H1 (cell line): ENCODE results near the gene GLT8D1. TPM values are rescaled to one million over a fixed set of nuclear protein-coding genes. Genes with fewer than 3 reads are reported as not detected.

ENCODE experiments used
- CTCF ChIA-PET: fragments of 300-600 bp; sonication (Branson Sonifier 250); formaldehyde crosslinking; loops from one replicate; lab custom pipeline; 2021; ENCODE audit not compliant: partially characterized antibody; lab: Charles Lee
- POLR2A ChIA-PET: fragments of 300-600 bp; sonication (Branson Sonifier 250); formaldehyde crosslinking; loops from one replicate; lab custom pipeline; 2021; ENCODE audit warnings: inconsistent platforms; ENCODE audit not compliant: partially characterized antibody; lab: Charles Lee
- DNase-seq, 2 experiments: peaks; one replicate each; pipeline versions ENCODE4 v3.0.0 to v3.0.0-alpha.2; 2010 to 2022; ENCODE audit warnings: low spot score in 2 of 2, low read depth in 1 of 2, mixed read lengths in 1 of 2
- FAIRE-seq: peaks from 2 replicates; lab custom pipeline; 2011; peaks lifted over from hg19 to GRCh38; lab: Jason Lieb, UNC
- H2AFZ ChIP-seq: 2 replicates; pipeline ENCODE4 v1.8.1; 2012; ENCODE audit warnings: low read length, inconsistent platforms
- H2AK5ac ChIP-seq: 2 replicates; pipeline ENCODE4 v1.6.1; 2013; ENCODE audit warnings: low read depth, low read length
- H2BK120ac ChIP-seq: replicated peaks from 2 replicates; pipeline ENCODE3; 2013; ENCODE audit warnings: low read depth, low read length, inconsistent platforms
- H2BK12ac ChIP-seq: 2 replicates; pipeline ENCODE4 v1.6.1; 2013; ENCODE audit warnings: low read depth, low read length
- H2BK15ac ChIP-seq: 2 replicates; pipeline ENCODE4 v1.6.1; 2013; ENCODE audit warnings: low read length
- H2BK20ac ChIP-seq: 2 replicates; pipeline ENCODE4 v1.6.1; 2013; ENCODE audit warnings: low read length
- H2BK5ac ChIP-seq: 2 replicates; pipeline ENCODE4 v1.6.1; 2013; ENCODE audit warnings: low read depth, low read length
- H3K14ac ChIP-seq: 2 replicates; pipeline ENCODE4 v1.6.1; 2013; ENCODE audit warnings: inconsistent platforms; ENCODE audit not compliant: insufficient read length
- H3K18ac ChIP-seq: 2 replicates; pipeline ENCODE4 v1.6.1; 2013; ENCODE audit warnings: low read length; ENCODE audit errors: extremely low read depth
- H3K23ac ChIP-seq: 2 replicates; pipeline ENCODE4 v1.6.1; 2013; ENCODE audit warnings: inconsistent platforms; ENCODE audit not compliant: insufficient read length
- H3K23me2 ChIP-seq: 2 replicates; pipeline ENCODE4 v1.6.1; 2013; ENCODE audit warnings: low read depth, low read length
- H3K27ac ChIP-seq: 2 replicates; pipeline ENCODE4 v1.6.1; 2011; ENCODE audit warnings: low read depth, low read length, inconsistent platforms
- H3K27me3 ChIP-seq, 4 experiments: replicated peaks in 1 of 4; 1 replicate in 1 of 4; 2 replicates in 3 of 4; pipeline versions ENCODE4 v1.6.1 to v1.8.1; 2011 to 2013; ENCODE audit warnings: low read length in 3 of 4, mild to moderate bottlenecking in 3 of 4, inconsistent platforms in 2 of 4, mixed read lengths in 2 of 4, moderate library complexity in 1 of 4; ENCODE audit not compliant: control insufficient read depth in 3 of 4, insufficient read depth in 3 of 4; ENCODE audit errors: extremely low read depth in 1 of 4
- H3K36me3 ChIP-seq, 4 experiments: 2 replicates each; pipeline versions ENCODE4 v1.6.1 to v1.8.1; 2011 to 2013; ENCODE audit warnings: mild to moderate bottlenecking in 4 of 4, low read length in 3 of 4, moderate library complexity in 2 of 4, control low read depth in 1 of 4, inconsistent platforms in 1 of 4; ENCODE audit not compliant: insufficient read depth in 4 of 4, control insufficient read depth in 2 of 4
- H3K4ac ChIP-seq: replicated peaks from 2 replicates; pipeline ENCODE3; 2013; ENCODE audit warnings: low read length, low read depth, mixed read lengths, inconsistent platforms; ENCODE audit not compliant: insufficient read length
- H3K4me1 ChIP-seq, 4 experiments: replicated peaks in 1 of 4; 1 replicate in 1 of 4; 2 replicates in 3 of 4; pipeline versions ENCODE4 v1.6.1 to v1.8.1; 2011 to 2013; ENCODE audit warnings: low read length in 3 of 4, inconsistent platforms in 2 of 4, mixed read lengths in 1 of 4; ENCODE audit not compliant: insufficient read depth in 4 of 4, control insufficient read depth in 3 of 4
- H3K4me2 ChIP-seq, 2 experiments: 2 replicates each; pipeline versions ENCODE4 v1.6.1 to v1.8.1; 2011 to 2013; ENCODE audit warnings: low read depth in 2 of 2, low read length in 2 of 2, control low read depth in 1 of 2, inconsistent platforms in 1 of 2, mild to moderate bottlenecking in 1 of 2; ENCODE audit not compliant: insufficient read depth in 1 of 2
- H3K4me3 ChIP-seq, 4 experiments: fragments of 200-600, 300-600 bp in 1 of 4; sonication (generic), shearing (Covaris generic), sonication (Bioruptor Twin) in 1 of 4; 2 replicates each; pipeline versions ENCODE4 v1.5.1 to v1.8.1; 2011 to 2016; ENCODE audit warnings: low read length in 4 of 4, low read depth in 3 of 4, control low read depth in 2 of 4, inconsistent platforms in 2 of 4, mild to moderate bottlenecking in 2 of 4, mixed read lengths in 1 of 4, moderate library complexity in 1 of 4; ENCODE audit not compliant: insufficient read depth in 2 of 4; ENCODE audit errors: extremely low read depth in 1 of 4
- H3K56ac ChIP-seq: replicated peaks from 2 replicates; pipeline ENCODE3; 2013; ENCODE audit warnings: low read depth, mild to moderate bottlenecking, mixed read lengths, low read length, inconsistent platforms; ENCODE audit not compliant: insufficient read length
- H3K79me1 ChIP-seq: 2 replicates; pipeline ENCODE4 v1.6.1; 2013; ENCODE audit warnings: low read depth, low read length, control low read depth
- H3K79me2 ChIP-seq, 2 experiments: 2 replicates each; pipeline versions ENCODE4 v1.6.1 to v1.8.1; 2012 to 2013; ENCODE audit warnings: low read length in 2 of 2, mild to moderate bottlenecking in 2 of 2, inconsistent platforms in 1 of 2; ENCODE audit not compliant: insufficient read depth in 2 of 2, control insufficient read depth in 1 of 2
- H3K9ac ChIP-seq, 4 experiments: replicated peaks in 1 of 4; 1 replicate in 1 of 4; 2 replicates in 3 of 4; pipeline versions ENCODE4 v1.6.1 to v1.8.1; 2011 to 2013; ENCODE audit warnings: low read depth in 3 of 4, low read length in 3 of 4, control low read depth in 2 of 4, mild to moderate bottlenecking in 2 of 4, moderate library complexity in 2 of 4, inconsistent platforms in 1 of 4; ENCODE audit errors: extremely low read depth in 1 of 4
- H3K9me3 ChIP-seq, 2 experiments: 2 replicates each; pipeline versions ENCODE4 v1.6.1 to v1.8.1; 2012 to 2013; ENCODE audit warnings: mild to moderate bottlenecking in 2 of 2, moderate library complexity in 2 of 2, control low read depth in 1 of 2, inconsistent platforms in 1 of 2, low read depth in 1 of 2, low read length in 1 of 2, mixed read lengths in 1 of 2; ENCODE audit not compliant: insufficient read depth in 2 of 2
- H4K20me1 ChIP-seq, 2 experiments: replicated peaks in 1 of 2; 2 replicates each; pipeline versions ENCODE3 to v1.8.1; 2011 to 2013; ENCODE audit warnings: inconsistent platforms in 2 of 2, low read length in 2 of 2, mild to moderate bottlenecking in 1 of 2; ENCODE audit not compliant: insufficient read depth in 2 of 2, control insufficient read depth in 1 of 2
- H4K5ac ChIP-seq: 2 replicates; pipeline ENCODE4 v1.6.1; 2013; ENCODE audit warnings: low read length, low read depth, mixed read lengths, inconsistent platforms; ENCODE audit not compliant: insufficient read length
- H4K8ac ChIP-seq: 2 replicates; pipeline ENCODE4 v1.8.0; 2013; ENCODE audit warnings: mild to moderate bottlenecking, moderate library complexity, low read length, inconsistent platforms; ENCODE audit not compliant: insufficient read depth; ENCODE audit errors: extremely low read depth
- H4K91ac ChIP-seq: replicated peaks from 2 replicates; pipeline ENCODE3; 2013; ENCODE audit warnings: low read length, mixed read lengths, inconsistent platforms; ENCODE audit not compliant: insufficient read length
- POLR2AphosphoS5 ChIP-seq: IDR thresholded peaks from 2 replicates; pipeline ENCODE4 v1.6.1; 2011; ENCODE audit warnings: low read depth, low read length
- SP2 ChIP-seq: IDR thresholded peaks from 2 replicates; pipeline ENCODE4 v1.6.1; 2012; ENCODE audit warnings: mild to moderate bottlenecking, low read length, inconsistent platforms
- WGBS, 2 experiments: shearing (Covaris generic) in 1 of 2; methylation state at CpG; one replicate each; pipeline versions ENCODE4 v1.1.6 to v1.1.7; 2013 to 2015; ENCODE audit warnings: low lambda C conversion rate in 2 of 2, mixed read lengths in 2 of 2, inconsistent platforms in 1 of 2, low coverage in 1 of 2, missing lambda C conversion rate in 1 of 2; ENCODE audit not compliant: insufficient replicate concordance in 2 of 2, insufficient coverage in 1 of 2, insufficient read length in 1 of 2; ENCODE audit errors: extremely low coverage in 1 of 2, missing lambda C conversion rate in 1 of 2; 5-methylcytosine and 5-hydroxymethylcytosine counted together
- polyA plus RNA-seq, 7 experiments: library from polyadenylated mRNA; depleted of rRNA in 3 of 7; stranded (reverse) in 5 of 7; unstranded in 2 of 7; fragments of >200 nt in 5 of 7; fragments of 200-250 nt in 2 of 7; gene quantifications; 1 replicate in 5 of 7; 2 replicates in 1 of 7; 4 replicates in 1 of 7; pipeline versions ENCODE4 v1.2.1 to v1.2.3, GENCODE V29; 2011 to 2013; ENCODE audit warnings: missing spikeins in 2 of 7, mixed read lengths in 2 of 7
- total RNA-seq: library from RNA; stranded (reverse); fragmentation: NEBNext Ultra II Directional; extraction: Animal tissue kit (Norgen Biotek cat#: 25700); gene quantifications from 2 replicates; pipeline ENCODE4 v1.2.1, GENCODE V29; 2021

Gene GLT8D1
- total and polyA plus RNA-seq, 2 of the 8 experiments (the other 6 are each of a cell fraction or from before 2014, with no cell fraction given) = 29.0 to 33.6 TPM

GRCh38 chr3:52694528-52695189 lies 10.9 kb downstream of the GLT8D1 start:
- no peaks in the 10 kb centered on the region for H3K4me1 ChIP-seq
- TF ChIP-seq POLR2AphosphoS5 (peak; percentile 53; the same call in 1 of the 2 replicates), SP2 (no peak)
- no peak overlapping the region for H2AK5ac ChIP-seq
- H3K79me2 ChIP-seq = no peaks in the 10 kb centered on the region; a peak in 1 of 4 replicates
- peaks cover 47 to 85% (median 69%) of the 10 kb centered on the region in 4 experiments for H3K36me3 ChIP-seq
- 76% methylated on average over 7 of the region's 7 CpGs; no CpG with 5 or more reads in 1 of the 2 experiments for WGBS, 2 experiments
- H3K9me3 ChIP-seq = no peaks in the 10 kb centered on the region
- DNase-seq = no peak
- no peaks in the 10 kb centered on the region for H3K79me1 ChIP-seq
- H3K18ac ChIP-seq = no peak overlapping the region
- no peak overlapping the region for H2BK15ac ChIP-seq
- no peak overlapping the region for H3K4ac ChIP-seq
- CTCF ChIA-PET = interaction anchor here (1.0 kb wide), 1 partner anchor 126 kb away, joined by 4 read pairs; no protein-coding TSS in a partner anchor
- H3K4me3 ChIP-seq = no peak overlapping the region
- peaks cover 7 to 13% of the 10 kb centered on the region in 2 experiments for H4K20me1 ChIP-seq
- H4K8ac ChIP-seq = no peak overlapping the region
- H3K27ac ChIP-seq = no peak overlapping the region
- H4K5ac ChIP-seq = no peak overlapping the region
- POLR2A ChIA-PET = interaction anchor here (1.1 to 18.8 kb wide), 6 partner anchors 3 to 58 kb away, joined by 3 to 347 read pairs (median 55); partner anchors contain the start of genes GLT8D1, GNL3, PBRM1 and SPCS1
- H3K4me2 ChIP-seq = no peak overlapping the region
- no peaks in the 10 kb centered on the region for H3K27me3 ChIP-seq
- no peak overlapping the region for H2BK12ac ChIP-seq
- H3K14ac ChIP-seq = no peak overlapping the region
- H4K91ac ChIP-seq = no peak overlapping the region
- H3K9ac ChIP-seq = no peak overlapping the region
- H3K23me2 ChIP-seq = no peaks in the 10 kb centered on the region
- no peak overlapping the region for H3K23ac ChIP-seq
- no peak overlapping the region for H2BK5ac ChIP-seq
- FAIRE-seq = no peak
- H2BK20ac ChIP-seq = no peak overlapping the region
- H2BK120ac ChIP-seq = no peak overlapping the region
- H3K56ac ChIP-seq = no peak overlapping the region
- no peak overlapping the region for H2AFZ ChIP-seq
